NT2/D1 (cell line): ENCODE measurements around the gene NUCB1.
A peak's percentile ranks its signal among the peaks of the same experiment; 100 is the strongest.

Source experiments
- SUZ12 ChIP-seq: IDR thresholded peaks from 2 replicates; pipeline ENCODE4 v1.6.1; 2011; ENCODE audit not compliant: insufficient read length, insufficient read depth; ENCODE audit errors: extremely low read depth
- YY1 ChIP-seq: IDR thresholded peaks from 2 replicates; pipeline ENCODE4 v1.6.1; 2011; ENCODE audit not compliant: insufficient read length, insufficient read depth
- ZNF274 ChIP-seq: IDR thresholded peaks from 2 replicates; pipeline ENCODE4 v1.6.1; 2011; ENCODE audit warnings: mild to moderate bottlenecking, low read depth, low read length

GRCh38 chr19:48954595-48955307 lies 54.6 kb downstream of the NUCB1 start, which contains the start of gene BAX:
- TF ChIP-seq ZNF274, result no peak
- peak; percentile 95 for TF ChIP-seq YY1
- no peak for TF ChIP-seq SUZ12
